T-helper 2 cell treated with Interferon-gamma antibody and Interleukin-4, amounts not matched to agents 5 μg/mL and 100 μg/mL, for 36 hours (primary cell): ENCODE data around the gene MECP2.
"Not testable (repeated sequence)": the region's sequence is repeated elsewhere in the genome, so short reads cannot be mapped to it uniquely, and the experiment has no call there.

ENCODE experiments used
- DNase-seq: peaks from one replicate; pipeline ENCODE4 v3.0.0; 2021; ENCODE audit warnings: low spot score
- H3K27ac Mint-ChIP-seq: one replicate; pipeline ENCODE4 v1.8.0; 2021; ENCODE audit warnings: mild to moderate bottlenecking, mixed read lengths
- H3K27me3 Mint-ChIP-seq: one replicate; pipeline ENCODE4 v1.8.0; 2021; ENCODE audit warnings: low read depth, mixed read lengths
- H3K36me3 Mint-ChIP-seq: one replicate; pipeline ENCODE4 v1.8.0; 2021; ENCODE audit warnings: low read depth, mixed read lengths
- H3K4me1 Mint-ChIP-seq: one replicate; pipeline ENCODE4 v1.8.0; 2021; ENCODE audit warnings: low read depth, mixed read lengths
- H3K4me3 Mint-ChIP-seq: one replicate; pipeline ENCODE4 v1.8.0; 2022; ENCODE audit warnings: mild to moderate bottlenecking, moderate library complexity, mixed read lengths
- H3K9me3 Mint-ChIP-seq: one replicate; pipeline ENCODE4 v1.8.0; 2021; ENCODE audit warnings: mixed read lengths

The MECP2 gene

DNA sequence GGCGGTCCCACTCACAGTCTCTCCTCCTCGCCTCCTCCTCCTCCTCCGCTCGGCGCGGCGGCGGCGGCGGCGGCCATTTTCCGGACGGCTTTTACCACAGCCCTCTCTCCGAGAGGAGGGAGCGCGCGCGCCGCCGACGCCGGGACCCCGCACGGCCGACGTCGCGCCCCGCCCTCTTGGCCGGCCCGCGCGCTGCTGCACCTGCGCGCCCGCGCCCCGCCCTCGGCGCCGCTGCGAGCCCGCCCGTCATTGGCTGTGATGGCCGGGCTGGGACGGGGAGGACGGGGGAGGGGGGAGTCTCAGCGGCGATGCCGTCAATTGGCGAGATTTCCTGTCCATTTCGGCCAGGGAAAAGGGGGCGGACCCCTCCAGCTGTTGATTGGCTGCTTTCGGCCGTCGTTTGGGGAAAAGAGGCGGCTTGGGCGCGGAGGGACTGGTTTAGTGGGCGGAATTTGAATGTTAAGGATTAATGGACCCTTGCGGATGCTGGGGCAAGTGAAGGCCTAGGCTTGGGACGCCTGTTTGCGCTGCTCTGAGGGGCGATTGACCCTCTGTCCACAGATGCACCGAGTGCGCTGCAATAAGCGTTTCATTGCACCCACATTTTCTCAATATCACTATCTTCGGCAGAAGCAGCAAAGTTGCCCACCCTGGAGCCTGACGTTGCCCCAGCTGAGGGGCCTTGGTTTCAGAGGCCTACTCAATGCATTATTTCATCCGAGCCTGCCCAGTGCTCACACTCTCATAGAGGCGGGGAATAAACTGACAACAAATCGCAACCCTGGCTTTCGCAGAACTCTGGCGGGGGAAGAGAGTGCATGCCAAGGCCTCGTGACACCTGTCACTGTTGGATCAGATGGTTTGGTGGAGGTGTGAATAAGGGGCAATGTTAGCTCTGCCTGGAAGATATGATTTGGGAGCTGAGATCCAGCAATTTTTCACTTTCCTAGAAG is at the start of gene MECP2:
Gene MECP2, minus strand, starts transcription at position 129 of the 953 bp plus-strand sequence.
- Mint-ChIP-seq H3K4me3 (peak within 1 kb of the TSS; percentile 97), H3K27ac (peak within 1 kb of the TSS; percentile 98), H3K9me3 (no peaks in the 10 kb centered on the region), H3K36me3 (peaks cover 7% of the 10 kb centered on the region), H3K4me1 (peaks cover 38% of the 10 kb centered on the region), H3K27me3 (no peaks in the 10 kb centered on the region)
- peak; percentile 88 for DNase-seq

DNA sequence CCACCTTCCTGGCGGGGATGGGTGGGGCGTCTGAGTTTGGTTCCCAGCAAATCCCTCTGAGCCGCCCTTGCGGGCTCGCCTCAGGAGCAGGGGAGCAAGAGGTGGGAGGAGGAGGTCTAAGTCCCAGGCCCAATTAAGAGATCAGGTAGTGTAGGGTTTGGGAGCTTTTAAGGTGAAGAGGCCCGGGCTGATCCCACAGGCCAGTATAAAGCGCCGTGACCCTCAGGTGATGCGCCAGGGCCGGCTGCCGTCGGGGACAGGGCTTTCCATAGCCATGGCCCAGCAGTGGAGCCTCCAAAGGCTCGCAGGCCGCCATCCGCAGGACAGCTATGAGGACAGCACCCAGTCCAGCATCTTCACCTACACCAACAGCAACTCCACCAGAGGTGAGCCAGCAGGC is 46.5 kb upstream of the MECP2 start, which contains the start of gene OPN1LW:
Gene OPN1LW, plus strand, starts transcription at position 234 of the 400 bp plus-strand sequence. Its CDS starts 41 bp downstream, at position 275.
- not testable (repeated sequence) for DNase-seq, H3K4me1 Mint-ChIP-seq, H3K4me3 Mint-ChIP-seq, H3K27me3 Mint-ChIP-seq, H3K36me3 Mint-ChIP-seq, H3K9me3 Mint-ChIP-seq, H3K27ac Mint-ChIP-seq

DNA sequence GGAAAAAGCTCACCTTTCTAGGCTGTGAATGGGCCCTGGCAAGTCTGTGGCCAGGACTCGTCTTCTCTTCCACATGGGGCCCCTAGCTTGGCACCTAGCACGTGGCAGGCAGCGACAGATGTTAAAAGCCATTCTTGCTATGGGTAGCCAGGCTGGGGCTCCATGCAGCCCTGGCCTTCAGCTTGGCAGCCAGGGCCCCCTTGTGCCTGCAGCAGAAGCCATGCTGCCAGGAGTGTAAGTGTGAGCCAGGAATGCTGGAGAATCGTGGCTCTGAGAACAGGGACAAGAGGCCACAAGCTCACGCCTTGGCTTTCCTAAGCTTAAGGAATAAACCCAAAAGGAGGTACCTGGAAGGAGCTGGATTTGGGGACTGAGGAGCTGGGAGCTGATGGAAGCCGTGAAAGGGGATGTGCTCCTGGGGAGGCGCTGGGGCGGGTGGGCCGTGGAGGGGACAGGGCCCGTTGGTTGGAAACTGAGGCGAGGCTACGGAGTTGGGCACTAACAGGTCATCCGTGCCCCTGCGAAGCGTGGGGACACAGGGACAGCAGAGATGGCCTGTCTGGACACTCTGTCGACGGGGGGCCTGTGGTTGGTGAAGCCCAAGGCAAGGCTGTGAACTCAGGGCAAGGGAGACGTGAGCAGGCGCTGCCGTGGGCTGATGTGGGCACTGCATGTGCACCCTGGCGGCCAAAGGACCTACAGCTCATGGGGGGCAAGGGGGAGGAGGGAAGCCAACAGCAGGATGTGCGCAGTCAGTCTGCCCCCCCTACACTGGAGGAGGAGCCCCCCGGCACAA is 45.6 kb upstream of the MECP2 start:
- no peak overlapping the region for H3K27ac Mint-ChIP-seq
- no peaks in the 10 kb centered on the region for H3K36me3 Mint-ChIP-seq
- no peaks in the 10 kb centered on the region for H3K9me3 Mint-ChIP-seq
- H3K27me3 Mint-ChIP-seq, result peaks cover 2% of the 10 kb centered on the region
- H3K4me1 Mint-ChIP-seq, result no peaks in the 10 kb centered on the region
- H3K4me3 Mint-ChIP-seq, result no peak overlapping the region
- DNase-seq, result no peak

DNA sequence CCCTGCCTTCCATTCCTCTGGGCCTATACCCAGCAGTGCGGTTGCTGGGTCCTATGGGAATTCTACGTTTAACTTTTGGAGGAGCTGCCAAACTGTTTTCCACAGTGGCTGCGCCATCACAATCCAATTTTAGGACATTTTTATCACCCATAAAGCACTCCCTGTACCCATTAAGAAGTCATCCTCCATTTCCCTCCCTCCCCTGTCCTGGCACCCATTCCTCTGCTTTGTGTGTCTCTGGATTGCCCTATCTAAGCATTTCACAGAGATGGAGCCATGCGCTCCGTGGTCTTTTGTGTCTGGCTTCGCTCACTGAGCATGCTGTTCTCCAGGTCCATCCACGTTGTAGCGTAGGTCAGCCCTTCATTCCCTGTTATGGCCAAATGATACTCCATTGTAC is 44.9 kb upstream of the MECP2 start:
- no peak overlapping the region for H3K4me3 Mint-ChIP-seq
- H3K27ac Mint-ChIP-seq, result no peak overlapping the region
- H3K9me3 Mint-ChIP-seq, result no peaks in the 10 kb centered on the region
- H3K36me3 Mint-ChIP-seq, result no peaks in the 10 kb centered on the region
- DNase-seq, result no peak
- peaks cover 2% of the 10 kb centered on the region for H3K27me3 Mint-ChIP-seq
- H3K4me1 Mint-ChIP-seq, result no peaks in the 10 kb centered on the region

DNA sequence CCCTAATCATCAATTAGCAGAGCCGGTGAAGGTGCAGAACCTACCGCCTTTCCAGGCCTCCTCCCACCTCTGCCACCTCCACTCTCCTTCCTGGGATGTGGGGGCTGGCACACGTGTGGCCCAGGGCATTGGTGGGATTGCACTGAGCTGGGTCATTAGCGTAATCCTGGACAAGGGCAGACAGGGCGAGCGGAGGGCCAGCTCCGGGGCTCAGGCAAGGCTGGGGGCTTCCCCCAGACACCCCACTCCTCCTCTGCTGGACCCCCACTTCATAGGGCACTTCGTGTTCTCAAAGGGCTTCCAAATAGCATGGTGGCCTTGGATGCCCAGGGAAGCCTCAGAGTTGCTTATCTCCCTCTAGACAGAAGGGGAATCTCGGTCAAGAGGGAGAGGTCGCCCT is 43.2 kb upstream of the MECP2 start:
- Mint-ChIP-seq H3K27me3 (peaks cover 2% of the 10 kb centered on the region), H3K27ac (peak overlapping the region; percentile 36), H3K9me3 (no peaks in the 10 kb centered on the region), H3K4me3 (no peak overlapping the region), H3K4me1 (peaks cover 7% of the 10 kb centered on the region), H3K36me3 (no peaks in the 10 kb centered on the region)
- DNase-seq, result no peak

DNA sequence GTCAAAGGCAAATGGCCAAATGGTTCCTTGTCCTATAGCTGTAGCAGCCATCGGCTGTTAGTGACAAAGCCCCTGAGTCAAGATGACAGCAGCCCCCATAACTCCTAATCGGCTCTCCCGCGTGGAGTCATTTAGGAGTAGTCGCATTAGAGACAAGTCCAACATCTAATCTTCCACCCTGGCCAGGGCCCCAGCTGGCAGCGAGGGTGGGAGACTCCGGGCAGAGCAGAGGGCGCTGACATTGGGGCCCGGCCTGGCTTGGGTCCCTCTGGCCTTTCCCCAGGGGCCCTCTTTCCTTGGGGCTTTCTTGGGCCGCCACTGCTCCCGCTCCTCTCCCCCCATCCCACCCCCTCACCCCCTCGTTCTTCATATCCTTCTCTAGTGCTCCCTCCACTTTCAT is 42.7 kb upstream of the MECP2 start:
- Mint-ChIP-seq H3K27me3 (peaks cover 2% of the 10 kb centered on the region), H3K9me3 (no peaks in the 10 kb centered on the region), H3K36me3 (no peaks in the 10 kb centered on the region), H3K4me3 (no peak overlapping the region), H3K27ac (peak overlapping the region; percentile 36), H3K4me1 (peaks cover 11% of the 10 kb centered on the region)
- DNase-seq, result no peak

- Mint-ChIP-seq H3K27ac (no peak overlapping the region), H3K9me3 (no peaks in the 10 kb centered on the region), H3K4me3 (no peak overlapping the region), H3K36me3 (no peaks in the 10 kb centered on the region), H3K4me1 (peaks cover 15% of the 10 kb centered on the region), H3K27me3 (peaks cover 2% of the 10 kb centered on the region)
- DNase-seq, result no peak
Measured at GRCh38 chrX:154138857-154139256, 41.3 kb upstream of the MECP2 start.

DNA sequence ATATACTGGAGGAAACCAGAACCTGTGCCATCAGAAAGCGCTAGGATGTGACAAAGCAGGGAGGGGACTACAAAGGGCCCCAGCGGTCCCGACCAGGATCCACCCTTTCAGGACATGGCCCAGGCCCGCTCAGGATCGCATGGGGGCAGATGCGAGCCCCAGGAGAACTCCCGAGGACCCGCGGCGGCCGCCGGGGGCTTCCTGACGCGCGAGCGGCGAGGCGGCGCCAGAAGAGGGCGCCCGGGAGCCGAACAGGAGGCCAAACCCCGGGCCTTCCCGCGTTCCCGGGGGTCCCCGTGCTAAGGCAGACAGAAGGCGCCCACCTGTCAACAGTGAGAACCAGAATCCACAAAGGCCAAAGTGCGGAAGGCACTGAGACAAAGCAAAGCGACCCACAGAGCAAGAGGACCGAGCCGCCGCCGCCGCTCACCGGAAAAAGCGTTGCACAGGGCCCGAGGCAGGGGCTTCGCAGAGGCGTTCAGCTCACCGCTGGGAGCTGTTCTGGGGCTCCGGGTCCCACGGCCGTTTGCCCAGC is 39.2 kb upstream of the MECP2 start:
- DNase-seq, result peak; percentile 52
- no peaks in the 10 kb centered on the region for H3K9me3 Mint-ChIP-seq
- H3K4me1 Mint-ChIP-seq, result peaks cover 15% of the 10 kb centered on the region
- H3K4me3 Mint-ChIP-seq, result peak overlapping the region; percentile 78
- no peaks in the 10 kb centered on the region for H3K36me3 Mint-ChIP-seq
- H3K27ac Mint-ChIP-seq, result peak overlapping the region; percentile 87
- peaks cover 2% of the 10 kb centered on the region for H3K27me3 Mint-ChIP-seq

DNA sequence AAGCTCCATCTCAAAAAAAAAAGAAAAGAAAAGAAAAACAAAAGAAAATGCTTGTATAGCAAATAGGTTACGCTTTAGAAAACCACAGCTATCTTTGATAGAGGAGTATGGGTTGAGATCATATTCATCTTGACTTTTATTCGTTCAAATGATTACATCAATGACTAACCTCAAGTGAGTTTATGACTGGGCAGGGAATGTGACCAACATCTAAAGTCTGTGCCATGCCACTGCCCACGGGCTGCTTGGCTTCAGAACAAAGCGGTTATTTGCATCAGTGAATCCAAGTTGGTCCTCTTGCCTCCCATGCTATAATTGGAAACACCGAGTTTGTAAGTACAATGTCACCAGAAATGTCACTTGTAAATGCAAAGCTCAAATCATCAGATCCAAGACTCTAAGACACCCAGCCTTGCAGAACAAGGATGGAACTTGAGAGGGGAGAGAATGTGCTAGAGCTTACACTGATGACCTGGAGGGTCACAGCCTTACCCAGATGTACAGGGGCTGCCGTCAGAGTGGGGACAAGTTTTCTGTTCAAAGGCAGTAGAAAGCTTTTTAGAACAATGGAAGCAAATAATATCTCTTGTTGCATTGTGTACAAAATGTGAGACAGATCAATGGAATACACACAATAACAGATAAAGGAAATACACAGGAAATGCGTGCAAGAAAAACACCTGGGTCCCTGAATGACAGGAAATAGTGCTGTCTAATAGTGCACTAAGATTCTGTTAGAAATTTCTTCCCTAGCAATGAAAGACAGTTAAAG is 38.1 kb upstream of the MECP2 start:
- peaks cover 2% of the 10 kb centered on the region for H3K27me3 Mint-ChIP-seq

DNA sequence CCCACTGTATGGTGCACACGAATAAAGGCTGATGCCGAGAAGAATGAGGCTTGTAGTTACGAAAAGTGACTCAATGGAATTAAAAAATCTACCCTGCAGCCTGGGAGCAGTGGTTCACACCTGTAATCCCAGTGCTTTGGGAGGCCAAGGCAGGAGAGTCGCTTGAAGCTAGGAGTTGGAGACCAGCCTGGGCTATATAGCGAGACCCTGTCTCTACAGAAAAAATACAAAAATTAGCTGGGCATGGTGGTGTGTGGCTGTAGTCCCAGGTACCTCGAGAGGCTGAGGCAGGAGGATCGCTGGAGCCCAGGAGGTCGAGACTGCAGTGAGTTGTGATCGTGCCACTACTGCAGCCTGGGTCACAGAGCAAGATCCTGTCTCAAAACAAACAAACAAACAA is 34.8 kb upstream of the MECP2 start:
- H3K4me1 Mint-ChIP-seq, result peaks cover 15% of the 10 kb centered on the region

More for the DNA sequence above, 38.1 kb upstream of the MECP2 start:
- H3K36me3 Mint-ChIP-seq, result no peaks in the 10 kb centered on the region
- H3K27ac Mint-ChIP-seq, result peak overlapping the region; percentile 87
- H3K9me3 Mint-ChIP-seq, result no peaks in the 10 kb centered on the region
- peak overlapping the region; percentile 78 for H3K4me3 Mint-ChIP-seq
- peak; percentile 18 for DNase-seq
- peaks cover 15% of the 10 kb centered on the region for H3K4me1 Mint-ChIP-seq

DNA sequence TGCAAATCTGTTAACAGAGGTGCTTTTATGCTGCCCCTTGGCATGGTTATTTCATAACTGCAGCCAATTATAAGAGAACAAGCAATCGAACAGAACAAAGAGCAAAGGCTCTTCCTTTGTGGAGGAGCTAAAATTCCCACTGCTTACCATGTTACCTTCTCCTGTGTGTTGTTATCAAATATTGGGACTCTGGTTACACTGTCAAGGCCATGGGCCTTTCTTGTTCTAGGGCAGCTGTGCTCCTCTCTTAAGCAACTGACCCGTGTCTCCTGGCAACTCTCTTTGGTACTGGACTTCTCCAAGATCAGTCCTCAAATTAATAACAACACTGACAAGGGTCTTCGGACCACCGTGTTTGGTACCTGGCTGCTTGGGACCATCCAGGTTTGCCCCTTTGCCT is 34.4 kb upstream of the MECP2 start:
- Mint-ChIP-seq H3K27ac (no peak overlapping the region), H3K4me1 (peaks cover 15% of the 10 kb centered on the region), H3K27me3 (no peaks in the 10 kb centered on the region), H3K36me3 (no peaks in the 10 kb centered on the region), H3K4me3 (no peak overlapping the region), H3K9me3 (no peaks in the 10 kb centered on the region)
- DNase-seq, result no peak

More for the DNA sequence above, 34.8 kb upstream of the MECP2 start:
- no peak overlapping the region for H3K27ac Mint-ChIP-seq
- no peaks in the 10 kb centered on the region for H3K36me3 Mint-ChIP-seq
- no peaks in the 10 kb centered on the region for H3K9me3 Mint-ChIP-seq
- DNase-seq, result no peak
- H3K27me3 Mint-ChIP-seq, result no peaks in the 10 kb centered on the region
- no peak overlapping the region for H3K4me3 Mint-ChIP-seq

DNA sequence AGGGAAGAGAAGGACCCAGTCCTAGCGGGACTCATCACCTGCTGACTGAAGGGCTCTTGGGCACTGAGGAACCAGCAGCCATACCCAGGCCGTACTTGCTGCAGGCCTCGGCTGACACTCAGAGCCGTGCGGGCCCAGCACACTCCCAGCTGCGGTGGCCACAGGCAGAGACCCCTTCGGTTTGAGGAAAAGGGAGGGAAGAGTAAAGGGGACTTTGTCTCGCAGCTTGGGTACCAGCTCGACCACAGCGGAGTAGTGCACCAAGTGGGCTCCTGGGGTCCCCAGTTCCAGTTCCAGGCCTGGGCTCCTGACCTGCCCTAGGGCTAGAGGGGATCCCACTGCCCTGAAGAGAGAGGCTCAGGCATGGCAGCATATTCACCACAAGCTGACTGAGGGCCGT is 28.6 kb upstream of the MECP2 start:
- H3K4me1 Mint-ChIP-seq, result peaks cover 21% of the 10 kb centered on the region
- peaks cover under 1% of the 10 kb centered on the region for H3K27me3 Mint-ChIP-seq
- H3K4me3 Mint-ChIP-seq, result no peak overlapping the region

GRCh38 chrX:154125391-154126040 is 28.0 kb upstream of the MECP2 start:
- H3K4me1 Mint-ChIP-seq, result peaks cover 21% of the 10 kb centered on the region
- no peaks in the 10 kb centered on the region for H3K36me3 Mint-ChIP-seq
- H3K9me3 Mint-ChIP-seq, result no peaks in the 10 kb centered on the region
- no peak overlapping the region for H3K4me3 Mint-ChIP-seq
- no peak overlapping the region for H3K27ac Mint-ChIP-seq
- H3K27me3 Mint-ChIP-seq, result peaks cover 3% of the 10 kb centered on the region
- DNase-seq, result no peak

More for the DNA sequence above, 28.6 kb upstream of the MECP2 start:
- Mint-ChIP-seq H3K9me3 (no peaks in the 10 kb centered on the region), H3K27ac (no peak overlapping the region), H3K36me3 (no peaks in the 10 kb centered on the region)
- no peak for DNase-seq
